Right lobe of liver (tissue), 4 donors: ENCODE measurements around the gene NBEA.

ENCODE experiments used
- POLR2A ChIP-seq: fragments of 450-650 bp; IDR thresholded peaks from one replicate; pipeline ENCODE4 v1.6.1; 2017; ENCODE audit warnings: antibody characterized with exemption, mild to moderate bottlenecking
- TF ChIP-seq, protein P1 (sequence below), 4 donors: fragments of 200-600 bp in 3 of 4; fragments of 450-650 bp in 1 of 4; IDR thresholded peaks; one replicate each; pipeline versions ENCODE4 v1.5.1 to v1.8.0; 2016 to 2022; ENCODE audit warnings: antibody characterized with exemption in 4 of 4, mild to moderate bottlenecking in 2 of 4
- donor health status: DM: no; HTN: no; CAD: no.
- donor health status: DM: no; HTN: no; CAD: no.
- donor health status: DM: no; HTN: yes; CAD: no.

- TF ChIP-seq, protein P1, sequence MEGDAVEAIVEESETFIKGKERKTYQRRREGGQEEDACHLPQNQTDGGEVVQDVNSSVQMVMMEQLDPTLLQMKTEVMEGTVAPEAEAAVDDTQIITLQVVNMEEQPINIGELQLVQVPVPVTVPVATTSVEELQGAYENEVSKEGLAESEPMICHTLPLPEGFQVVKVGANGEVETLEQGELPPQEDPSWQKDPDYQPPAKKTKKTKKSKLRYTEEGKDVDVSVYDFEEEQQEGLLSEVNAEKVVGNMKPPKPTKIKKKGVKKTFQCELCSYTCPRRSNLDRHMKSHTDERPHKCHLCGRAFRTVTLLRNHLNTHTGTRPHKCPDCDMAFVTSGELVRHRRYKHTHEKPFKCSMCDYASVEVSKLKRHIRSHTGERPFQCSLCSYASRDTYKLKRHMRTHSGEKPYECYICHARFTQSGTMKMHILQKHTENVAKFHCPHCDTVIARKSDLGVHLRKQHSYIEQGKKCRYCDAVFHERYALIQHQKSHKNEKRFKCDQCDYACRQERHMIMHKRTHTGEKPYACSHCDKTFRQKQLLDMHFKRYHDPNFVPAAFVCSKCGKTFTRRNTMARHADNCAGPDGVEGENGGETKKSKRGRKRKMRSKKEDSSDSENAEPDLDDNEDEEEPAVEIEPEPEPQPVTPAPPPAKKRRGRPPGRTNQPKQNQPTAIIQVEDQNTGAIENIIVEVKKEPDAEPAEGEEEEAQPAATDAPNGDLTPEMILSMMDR (IDR thresholded peaks at IDR 0.05): no peak
- TF ChIP-seq POLR2A: no peak
Measured at GRCh38 chr13:35512271-35512920, 570.3 kb downstream of the NBEA start.
